Aorta (tissue), 5 donors: ENCODE data around the gene PHLDA2. TPM values are rescaled to one million over a fixed set of nuclear protein-coding genes. Genes with fewer than 3 reads are reported as not detected.

Experiments
- ATAC-seq: fragments of 200-7000 bp; cut with Tn5 transposase; one replicate; pipeline ENCODE4 v1.9.1; 2022; ENCODE audit warnings: moderate library complexity; ENCODE audit not compliant: low FRiP score
- DNase-seq, 2 donors: peaks; one replicate each; pipeline ENCODE4 v3.0.0-alpha.2; 2020
- H3K27ac ChIP-seq, 2 donors: one replicate each; pipeline ENCODE4 v1.5.1; 2013; ENCODE audit warnings: low read length in 2 of 2, mild to moderate bottlenecking in 2 of 2, moderate library complexity in 2 of 2, control low read depth in 1 of 2, inconsistent platforms in 1 of 2, low read depth in 1 of 2
- H3K27me3 ChIP-seq, 2 donors: one replicate each; pipeline ENCODE4 v1.6.1; 2013; ENCODE audit warnings: control low read depth in 1 of 2, low read length in 1 of 2, mild to moderate bottlenecking in 1 of 2, moderate library complexity in 1 of 2; ENCODE audit not compliant: insufficient read depth in 2 of 2, control insufficient read depth in 1 of 2
- H3K36me3 ChIP-seq, 2 donors: one replicate each; pipeline ENCODE4 v1.6.1; 2013; ENCODE audit warnings: control low read depth in 1 of 2, low read length in 1 of 2, mild to moderate bottlenecking in 1 of 2; ENCODE audit not compliant: insufficient read depth in 2 of 2, control insufficient read depth in 1 of 2
- H3K4me1 ChIP-seq, 2 donors: one replicate each; pipeline ENCODE4 v1.6.1; 2013; ENCODE audit warnings: low read length in 2 of 2, control low read depth in 1 of 2, mild to moderate bottlenecking in 1 of 2, moderate library complexity in 1 of 2; ENCODE audit not compliant: insufficient read depth in 2 of 2, control insufficient read depth in 1 of 2
- H3K4me3 ChIP-seq, 2 donors: one replicate each; pipeline ENCODE4 v1.5.1; 2013; ENCODE audit warnings: low read length in 2 of 2, control low read depth in 1 of 2, mild to moderate bottlenecking in 1 of 2
- H3K9me3 ChIP-seq: one replicate; pipeline ENCODE4 v1.6.1; 2013; ENCODE audit warnings: mild to moderate bottlenecking, low read length; ENCODE audit not compliant: control insufficient read depth
- WGBS, 2 donors: extraction: QIAGEN DNeasy Blood & Tissue Kit; methylation state at CpG; one replicate each; pipeline ENCODE4 v1.1.7; 2013; 5-methylcytosine and 5-hydroxymethylcytosine counted together
- intact Hi-C, 2 donors: fragments of 100-400 bp; cut with DNase I; formaldehyde crosslinking; loops; one replicate each; pipeline versions ENCODE4 v1.14.2 to v1.15.0; 2022
- long read RNA-seq, 2 donors: library from polyadenylated mRNA; unstranded; transcript quantifications; one replicate each; pipeline ENCODE4 v2.0.0, GENCODE V29; 2020 to 2021
- polyA plus RNA-seq, 2 donors: library from polyadenylated mRNA; stranded (reverse); fragments of 200-250 nt; gene quantifications; one replicate each; pipeline ENCODE4 v1.2.3, GENCODE V29; 2013
- total RNA-seq, 2 donors: library from RNA; stranded (reverse); fragmentation: NEBNext Ultra II Directional; extraction: Animal tissue kit (Norgen Biotek cat#: 25700); gene quantifications; one replicate each; pipeline ENCODE4 v1.2.1, GENCODE V29; 2021
- donor health status: healthy with polysubstance abuse.
- donor health status: Bipolar disorder and iron deficiency.
- donor health status: DM: no; HTN: no; CAD: no.
- donor health status: DM: no; HTN: no; CAD: no.
- donor health status: DM: yes; HTN: yes; CAD: no.

Gene PHLDA2
- total RNA-seq (1 to 10 TPM; 6.4 to 7.1 TPM), polyA plus RNA-seq (10 to 100 TPM in 1 of 2 donors, 1 to 10 TPM in 1; 7.4 to 17.2 TPM)
- long read RNA-seq, donor 1, partial matches to known transcripts, result 0 of 1 reads
- long read RNA-seq, donor 1, other reads (novel, unspliced or antisense), result 0 of 1 reads
- long read RNA-seq, donor 2, result 0 reads

GRCh38 chr11:2928605-2929530 lies at the start of gene PHLDA2:
Gene PHLDA2 (minus strand): TSS chr11:2929420. CDS start chr11:2929364, 56 bp downstream.
- H3K27me3 ChIP-seq, result peaks cover 0 to 2% of the 10 kb centered on the region in 2 donors
- intact Hi-C loops, result no loop called here
- peak within 1 kb of the TSS in 1 of 2 donors; percentile 20 for H3K27ac ChIP-seq
- no peaks in the 10 kb centered on the region for H3K4me1 ChIP-seq
- no peaks in the 10 kb centered on the region for H3K9me3 ChIP-seq
- ATAC-seq, result peak; percentile 9
- 3% methylated on average over 100 to 113 of the region's 113 CpGs for WGBS, 2 donors
- H3K4me3 ChIP-seq, result peak within 1 kb of the TSS; percentile 24 to 27
- no peaks in the 10 kb centered on the region for H3K36me3 ChIP-seq
- peak; percentile 80 to 90 for DNase-seq

- no peak for ATAC-seq
- H3K36me3 ChIP-seq, result peaks cover 0 to 7% of the 10 kb centered on the region in 2 donors
- no peak for DNase-seq
- intact Hi-C loops, result no loop called here
- H3K27ac ChIP-seq, result no peak overlapping the region
- H3K9me3 ChIP-seq, result no peaks in the 10 kb centered on the region
- no peaks in the 10 kb centered on the region for H3K27me3 ChIP-seq
- no peak overlapping the region for H3K4me3 ChIP-seq
- WGBS, 2 donors, result 81 to 82% methylated on average over 7 of the region's 7 CpGs
- no peaks in the 10 kb centered on the region for H3K4me1 ChIP-seq
Observed at GRCh38 chr11:2977113-2977512, 47.9 kb upstream of the PHLDA2 start.

- intact Hi-C loops, result no loop called here
- H3K4me3 ChIP-seq, result no peak overlapping the region
Observed at GRCh38 chr11:2976294-2977063, 47.3 kb upstream of the PHLDA2 start.

GRCh38 chr11:2975594-2975993 lies 46.4 kb upstream of the PHLDA2 start:
- H3K4me1 ChIP-seq, result no peaks in the 10 kb centered on the region
- H3K9me3 ChIP-seq, result no peaks in the 10 kb centered on the region
- peaks cover 3 to 8% of the 10 kb centered on the region in 2 donors for H3K36me3 ChIP-seq
- intact Hi-C loops, result no loop called here
- 77 to 81% methylated on average over 4 of the region's 4 CpGs for WGBS, 2 donors
- no peak overlapping the region for H3K4me3 ChIP-seq
- H3K27ac ChIP-seq, result no peak overlapping the region
- ATAC-seq (no peak), DNase-seq (no peak)
- no peaks in the 10 kb centered on the region for H3K27me3 ChIP-seq

More at GRCh38 chr11:2976294-2977063, 47.3 kb upstream of the PHLDA2 start:
- ATAC-seq (no peak), DNase-seq (no peak)
- Histone ChIP-seq H3K27me3 (no peaks in the 10 kb centered on the region), H3K27ac (no peak overlapping the region), H3K36me3 (peaks cover 3 to 8% of the 10 kb centered on the region in 2 donors), H3K4me1 (no peaks in the 10 kb centered on the region), H3K9me3 (no peaks in the 10 kb centered on the region)
- 84 to 87% methylated on average over 6 of the region's 6 CpGs for WGBS, 2 donors

- no peaks in the 10 kb centered on the region for H3K4me1 ChIP-seq
- H3K36me3 ChIP-seq, result peaks cover 10 to 14% of the 10 kb centered on the region in 2 donors
- intact Hi-C loops, result no loop called here
- H3K4me3 ChIP-seq, result no peak overlapping the region
- DNase-seq, result no peak
- WGBS, 2 donors, result 97% methylated on average over 3 of the region's 3 CpGs
- no peaks in the 10 kb centered on the region for H3K27me3 ChIP-seq
- no peak for ATAC-seq
- no peak overlapping the region for H3K27ac ChIP-seq
- no peaks in the 10 kb centered on the region for H3K9me3 ChIP-seq
Observed at GRCh38 chr11:2974272-2974671, 45.1 kb upstream of the PHLDA2 start.

GRCh38 chr11:2968341-2968900 lies 39.2 kb upstream of the PHLDA2 start:
- no peak overlapping the region for H3K27ac ChIP-seq
- 64 to 71% methylated on average over 6 of the region's 6 CpGs for WGBS, 2 donors
- H3K27me3 ChIP-seq, result no peaks in the 10 kb centered on the region
- ATAC-seq (no peak), DNase-seq (no peak)
- H3K4me1 ChIP-seq, result no peaks in the 10 kb centered on the region
- no peaks in the 10 kb centered on the region for H3K9me3 ChIP-seq
- peaks cover 10 to 19% of the 10 kb centered on the region in 2 donors for H3K36me3 ChIP-seq
- no peak overlapping the region for H3K4me3 ChIP-seq
- intact Hi-C loops, result no loop called here

GRCh38 chr11:2964782-2965181 lies 35.6 kb upstream of the PHLDA2 start:
- Histone ChIP-seq H3K9me3 (no peaks in the 10 kb centered on the region), H3K27me3 (no peaks in the 10 kb centered on the region), H3K4me3 (no peak overlapping the region), H3K4me1 (no peaks in the 10 kb centered on the region), H3K36me3 (peaks cover under 1 to 18% of the 10 kb centered on the region in 2 donors), H3K27ac (no peak overlapping the region)
- ATAC-seq (no peak), DNase-seq (no peak)
- 80 to 84% methylated on average over 4 of the region's 4 CpGs for WGBS, 2 donors
- intact Hi-C loops, result no loop called here

GRCh38 chr11:2963761-2964160 lies 34.5 kb upstream of the PHLDA2 start:
- Histone ChIP-seq H3K27ac (no peak overlapping the region), H3K36me3 (peaks cover 0 to 16% of the 10 kb centered on the region in 2 donors), H3K4me1 (no peaks in the 10 kb centered on the region), H3K4me3 (no peak overlapping the region), H3K27me3 (no peaks in the 10 kb centered on the region), H3K9me3 (no peaks in the 10 kb centered on the region)
- ATAC-seq (no peak), DNase-seq (no peak)
- WGBS, 2 donors, result 93 to 95% methylated on average over 6 of the region's 6 CpGs
- intact Hi-C loops, result no loop called here
